ENCODE data around the gene TRNP1.

Gene TRNP1

DNA sequence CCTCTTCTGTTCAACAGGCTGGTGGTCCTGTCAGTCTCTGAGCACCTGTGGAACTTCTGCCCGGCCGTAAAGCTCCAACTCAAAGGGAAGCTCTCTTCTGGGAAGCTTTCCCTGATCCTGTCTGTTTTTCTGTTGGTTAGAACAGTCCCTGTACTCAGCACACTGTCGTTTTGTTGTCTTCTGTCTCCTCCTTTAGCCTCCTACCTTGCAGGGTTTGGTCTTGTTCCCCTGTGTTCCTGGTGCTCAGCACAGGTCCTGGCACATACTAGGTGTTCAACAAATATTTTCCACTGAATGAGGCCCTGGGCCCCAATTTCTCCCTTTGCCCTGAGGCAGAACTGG, 32.9 kb upstream of the TRNP1 start:
- Histone ChIP-seq H3K36me3 (no peaks in the 10 kb centered on the region), H3K27me3 (peaks cover 4 to 75% of the 10 kb centered on the region in 2 donors), H3K27ac (no peak overlapping the region), H3K4me1 (peaks cover 0 to 11% (median 8%) of the 10 kb centered on the region in 4 donors), H3K4me3 (no peak overlapping the region), H3K9me3 (peaks cover 0 to 7% (median 0%) of the 10 kb centered on the region in 3 donors)
- no peak for DNase-seq
- TF ChIP-seq, protein P1, sequence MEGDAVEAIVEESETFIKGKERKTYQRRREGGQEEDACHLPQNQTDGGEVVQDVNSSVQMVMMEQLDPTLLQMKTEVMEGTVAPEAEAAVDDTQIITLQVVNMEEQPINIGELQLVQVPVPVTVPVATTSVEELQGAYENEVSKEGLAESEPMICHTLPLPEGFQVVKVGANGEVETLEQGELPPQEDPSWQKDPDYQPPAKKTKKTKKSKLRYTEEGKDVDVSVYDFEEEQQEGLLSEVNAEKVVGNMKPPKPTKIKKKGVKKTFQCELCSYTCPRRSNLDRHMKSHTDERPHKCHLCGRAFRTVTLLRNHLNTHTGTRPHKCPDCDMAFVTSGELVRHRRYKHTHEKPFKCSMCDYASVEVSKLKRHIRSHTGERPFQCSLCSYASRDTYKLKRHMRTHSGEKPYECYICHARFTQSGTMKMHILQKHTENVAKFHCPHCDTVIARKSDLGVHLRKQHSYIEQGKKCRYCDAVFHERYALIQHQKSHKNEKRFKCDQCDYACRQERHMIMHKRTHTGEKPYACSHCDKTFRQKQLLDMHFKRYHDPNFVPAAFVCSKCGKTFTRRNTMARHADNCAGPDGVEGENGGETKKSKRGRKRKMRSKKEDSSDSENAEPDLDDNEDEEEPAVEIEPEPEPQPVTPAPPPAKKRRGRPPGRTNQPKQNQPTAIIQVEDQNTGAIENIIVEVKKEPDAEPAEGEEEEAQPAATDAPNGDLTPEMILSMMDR (IDR thresholded peaks at IDR 0.05), result no peak
- intact Hi-C loops (cut with DNase I; ENCODE audit: low total_unique reads), result no loop called here

DNA sequence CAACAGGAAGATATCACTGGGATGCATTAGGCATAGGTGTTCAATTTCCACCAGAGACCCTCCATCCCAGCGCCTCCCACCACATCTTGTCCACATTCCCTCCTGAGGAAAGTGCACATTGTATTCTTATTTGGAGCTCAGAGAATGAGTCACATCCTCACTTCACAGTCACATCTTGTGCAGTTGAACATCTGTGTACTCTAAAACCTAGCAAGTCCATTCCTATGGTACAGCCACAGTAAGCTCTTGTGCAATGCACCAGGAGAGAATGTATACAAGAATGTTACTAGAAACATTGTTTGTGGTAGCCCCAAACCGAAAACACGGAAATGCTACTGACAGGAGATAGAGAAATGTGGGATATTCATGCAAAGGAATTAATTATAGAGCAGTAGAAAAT, 31.7 kb upstream of the TRNP1 start:
- no peak overlapping the region for H3K4me3 ChIP-seq
- H3K36me3 ChIP-seq, result no peaks in the 10 kb centered on the region
- TF ChIP-seq, protein P1 (IDR thresholded peaks at IDR 0.05), result no peak
- intact Hi-C loops (cut with DNase I; ENCODE audit: low total_unique reads), result no loop called here
- H3K4me1 ChIP-seq, result peaks cover 0 to 11% (median 8%) of the 10 kb centered on the region in 4 donors
- H3K9me3 ChIP-seq, result no peaks in the 10 kb centered on the region
- DNase-seq, result no peak
- H3K27me3 ChIP-seq, result peaks cover 4 to 84% of the 10 kb centered on the region in 2 donors
- H3K27ac ChIP-seq, result no peak overlapping the region

DNA sequence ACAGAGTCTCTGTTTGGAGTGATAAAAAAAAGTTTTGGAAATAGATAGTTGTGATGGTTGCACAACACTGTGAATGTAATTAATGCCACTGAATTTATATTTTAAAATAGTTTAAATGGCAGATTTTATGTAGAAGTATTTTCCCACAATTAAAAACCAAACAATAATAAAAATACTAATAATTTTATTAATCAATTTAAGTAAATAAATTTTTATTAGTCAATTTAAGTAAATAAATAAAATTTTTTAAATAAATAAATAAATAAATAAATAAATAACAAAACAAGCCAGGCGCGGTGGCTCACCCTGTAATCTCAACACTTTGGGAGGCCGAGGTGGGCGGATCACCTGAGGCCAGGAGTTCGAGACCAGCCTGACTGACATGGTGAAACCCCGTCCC, 28.3 kb upstream of the TRNP1 start:
- TF ChIP-seq, protein P1 (IDR thresholded peaks at IDR 0.05), result no peak
- Histone ChIP-seq H3K36me3 (no peaks in the 10 kb centered on the region), H3K9me3 (no peaks in the 10 kb centered on the region), H3K27me3 (peaks cover 0 to 74% of the 10 kb centered on the region in 2 donors), H3K4me1 (peaks cover 0 to 2% (median 1%) of the 10 kb centered on the region in 4 donors), H3K4me3 (no peak overlapping the region), H3K27ac (no peak overlapping the region)
- no peak for DNase-seq
- intact Hi-C loops (cut with DNase I; ENCODE audit: low total_unique reads), result no loop called here

DNA sequence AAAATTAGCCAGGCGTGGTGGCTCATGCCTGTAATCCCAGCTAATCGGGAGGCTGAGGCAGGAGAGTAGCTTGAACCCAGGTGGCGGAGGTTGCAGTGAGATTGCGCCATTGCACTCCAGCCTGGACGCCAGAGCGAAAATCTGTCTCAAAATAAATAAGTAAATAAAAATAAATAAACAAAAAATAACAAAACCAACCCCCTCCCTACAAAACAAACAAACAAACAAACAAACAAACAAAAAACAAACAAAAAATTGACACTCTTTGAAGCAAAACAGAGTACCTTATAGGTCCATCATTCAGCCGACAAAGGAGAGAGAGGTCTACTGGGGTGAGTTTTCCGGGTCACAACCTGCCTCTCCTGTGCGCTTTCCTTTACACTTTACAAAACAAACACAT, 27.9 kb upstream of the TRNP1 start:
- Histone ChIP-seq H3K4me1 (no peaks in the 10 kb centered on the region), H3K27ac (no peak overlapping the region), H3K4me3 (no peak overlapping the region), H3K36me3 (no peaks in the 10 kb centered on the region), H3K9me3 (no peaks in the 10 kb centered on the region), H3K27me3 (peaks cover 0 to 74% of the 10 kb centered on the region in 2 donors)
- no peak for DNase-seq
- intact Hi-C loops (cut with DNase I; ENCODE audit: low total_unique reads), result no loop called here
- TF ChIP-seq, protein P1 (IDR thresholded peaks at IDR 0.05), result no peak

DNA sequence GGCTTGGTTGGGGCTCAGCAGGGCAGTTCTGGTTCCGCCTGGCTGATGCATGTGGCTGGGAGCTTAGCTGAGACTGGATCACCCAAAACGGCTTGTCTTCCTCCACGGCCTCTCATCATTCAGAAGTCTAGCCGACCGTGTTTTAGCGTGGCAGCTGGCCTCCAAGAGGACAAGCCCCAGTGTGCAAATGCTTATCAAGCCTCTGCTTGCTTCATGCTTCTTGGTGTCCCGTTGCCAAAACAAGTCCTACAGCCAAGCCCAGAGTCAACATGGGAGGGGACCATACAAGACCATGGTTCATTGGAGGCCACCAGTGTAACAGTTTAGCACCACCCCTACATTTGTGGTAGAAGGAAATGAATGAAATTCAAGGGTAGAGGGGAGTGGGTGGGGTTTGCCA, 22.7 kb upstream of the TRNP1 start:
- no peak overlapping the region for H3K27ac ChIP-seq
- peaks cover 0 to 47% of the 10 kb centered on the region in 2 donors for H3K27me3 ChIP-seq
- H3K9me3 ChIP-seq, result no peaks in the 10 kb centered on the region
- H3K36me3 ChIP-seq, result no peaks in the 10 kb centered on the region
- no peaks in the 10 kb centered on the region for H3K4me1 ChIP-seq
- no peak overlapping the region for H3K4me3 ChIP-seq
- TF ChIP-seq, protein P1 (IDR thresholded peaks at IDR 0.05), result no peak
- intact Hi-C loops (cut with DNase I; ENCODE audit: low total_unique reads), result loop anchor here (5.0 kb wide), 1 partner anchor 116 kb away; no protein-coding TSS in a partner anchor
- no peak for DNase-seq

DNA sequence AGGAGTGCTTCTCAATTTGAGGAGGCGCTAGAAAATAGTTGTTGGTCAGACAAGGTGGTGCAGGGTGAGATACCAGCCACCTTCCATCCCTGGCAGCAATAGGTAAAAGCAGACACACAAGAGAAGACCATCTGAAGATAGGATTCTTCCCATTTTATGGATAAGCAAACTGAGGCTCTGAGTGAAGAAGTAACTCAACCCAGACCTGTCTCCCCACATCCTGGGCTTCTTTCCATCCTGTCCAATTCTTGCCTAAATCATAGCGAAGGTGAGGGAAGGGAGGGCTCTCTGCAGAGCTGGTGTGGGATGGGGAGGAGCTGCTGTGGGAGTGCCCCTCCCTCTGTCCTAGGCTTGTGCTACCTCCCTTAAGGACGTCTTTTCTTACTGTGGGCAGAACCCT, 21.9 kb upstream of the TRNP1 start:
- Histone ChIP-seq H3K27ac (no peak overlapping the region), H3K4me1 (no peaks in the 10 kb centered on the region), H3K4me3 (no peak overlapping the region), H3K36me3 (no peaks in the 10 kb centered on the region), H3K27me3 (peaks cover 0 to 39% of the 10 kb centered on the region in 2 donors), H3K9me3 (no peaks in the 10 kb centered on the region)
- no peak for DNase-seq
- TF ChIP-seq, protein P1 (IDR thresholded peaks at IDR 0.05), result no peak
- intact Hi-C loops (cut with DNase I; ENCODE audit: low total_unique reads), result loop anchor here (5.0 kb wide), 1 partner anchor 116 kb away; no protein-coding TSS in a partner anchor

All from tibial artery (tissue), 4 donors.